Measurements from ENCODE around the gene CORO6. TPM values are rescaled to one million over a fixed set of nuclear protein-coding genes. Genes with fewer than 3 reads are reported as not detected.
A peak's percentile ranks its signal among the peaks of the same experiment; 100 is the strongest.

The CORO6 gene
- total and polyA plus RNA-seq, 7 experiments from 2014 or later: 0.15 to 3.1 (median 1.5) TPM

DNA sequence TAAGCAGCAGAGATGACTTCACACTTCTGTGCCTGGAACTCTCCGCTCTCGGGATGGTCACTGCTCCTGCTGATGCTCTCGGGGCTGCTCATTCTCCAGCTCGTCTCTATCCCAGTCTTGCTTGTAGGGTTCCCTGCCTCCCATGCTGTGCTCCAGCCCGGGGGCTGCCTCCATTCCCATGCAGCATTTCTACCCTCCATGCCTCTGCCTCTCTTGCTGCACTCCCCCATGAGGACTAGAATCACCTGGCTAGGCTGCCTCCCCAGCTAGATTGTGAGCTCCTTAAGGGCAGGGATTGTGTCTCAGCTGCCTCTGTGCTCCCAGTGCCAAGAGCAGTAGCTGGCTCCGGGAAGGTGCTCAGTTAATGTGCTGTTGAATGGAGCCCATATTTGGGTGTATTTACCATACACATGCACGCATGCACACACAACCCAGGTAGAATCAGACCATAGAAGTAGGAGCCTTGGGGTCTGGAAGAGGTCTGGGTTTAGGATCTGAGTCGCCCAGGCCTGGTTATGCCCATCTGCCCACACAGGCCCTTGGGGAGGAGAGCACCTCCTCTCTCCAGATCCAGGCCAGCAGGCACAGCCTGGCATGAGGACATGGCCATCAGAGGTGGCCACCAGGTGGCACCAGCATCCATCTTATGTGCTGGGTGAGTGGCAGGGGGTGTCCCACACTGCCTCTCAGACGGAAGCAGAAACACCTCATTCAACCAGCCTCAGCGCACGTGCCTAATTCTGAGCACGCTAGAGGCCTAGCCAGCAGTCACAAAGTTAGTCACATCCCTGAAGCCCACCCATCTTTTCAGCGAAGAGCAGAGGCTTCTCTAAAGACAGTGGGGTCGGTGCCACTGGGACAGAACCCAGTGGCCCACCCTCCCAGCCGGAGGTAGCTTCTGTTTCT lies 42.6 kb downstream of the CORO6 start:
- no peaks in the 10 kb centered on the region for H3K27me3 ChIP-seq (ENCODE audit: control insufficient read depth in 2 of 2, insufficient read depth in 2 of 2, low read length in 2 of 2)

DNA sequence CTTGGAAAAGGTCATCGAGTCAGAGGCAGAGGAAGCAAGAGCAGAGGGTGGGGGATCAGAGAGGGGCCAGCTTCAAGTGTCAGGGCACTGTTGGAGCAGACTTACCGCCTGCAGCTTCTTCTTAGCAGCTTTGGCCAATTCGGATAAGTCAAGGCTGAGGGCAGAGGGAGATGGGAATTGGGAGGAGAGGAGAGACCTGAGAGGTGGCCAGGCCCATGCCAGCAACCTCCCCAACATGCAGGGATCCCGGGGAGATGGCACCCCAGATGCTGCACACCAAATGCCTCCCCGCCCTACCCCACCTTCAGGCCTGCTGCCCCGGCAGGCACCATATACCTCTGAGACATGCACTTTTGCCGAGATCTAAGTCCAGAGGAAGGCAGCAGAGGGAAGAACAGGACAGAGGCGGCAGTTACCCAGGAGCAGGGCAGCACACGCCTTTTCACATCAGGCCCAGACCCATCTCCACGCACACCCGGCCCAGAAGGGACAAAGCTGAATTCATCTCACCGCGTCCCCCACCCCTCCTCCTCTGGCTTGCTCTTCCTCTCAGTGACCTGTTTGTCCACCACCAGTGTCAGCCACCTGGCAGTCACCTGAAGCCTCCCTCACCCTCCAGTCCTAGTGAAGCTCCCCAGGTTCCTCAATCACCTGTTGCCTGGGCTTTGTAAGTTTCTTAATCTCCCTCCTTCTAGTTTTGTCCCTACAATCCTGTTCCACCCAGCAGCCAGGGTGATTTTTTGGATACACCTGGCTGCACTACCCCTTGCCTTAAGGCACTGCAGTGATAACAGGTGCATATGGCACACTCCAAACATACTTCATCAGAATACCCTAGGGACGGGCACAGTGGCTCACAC lies 43.9 kb downstream of the CORO6 start:
- peaks cover 0 to 26% (median 8%) of the 10 kb centered on the region in 5 donors for H3K36me3 Mint-ChIP-seq
- intact Hi-C loops (cut with micrococcal nuclease): no loop called here
- no peaks in the 10 kb centered on the region for H3K27me3 ChIP-seq (ENCODE audit: control insufficient read depth in 2 of 2, insufficient read depth in 2 of 2, low read length in 2 of 2)
- ChIA-PET POLR2A (interaction anchor here (1.0 to 3.8 kb wide), 7 partner anchors 9 to 39 kb away, joined by 3 to 22 read pairs (median 5); partner anchors contain the start of genes ANKRD13B and TP53I13), CTCF (interaction anchor here (0.6 to 3.5 kb wide), 16 partner anchors 9 to 846 kb away, joined by 3 to 49 read pairs (median 4); partner anchors contain the start of gene ANKRD13B)
- peaks cover 0 to 82% (median 11%) of the 10 kb centered on the region in 3 experiments for H3K36me3 ChIP-seq (ENCODE audit: control insufficient read depth in 2 of 3, insufficient read depth in 3 of 3, low read length in 3 of 3)
- H3K4me1 Mint-ChIP-seq: peaks cover 9 to 16% (median 10%) of the 10 kb centered on the region in 7 donors
- ATAC-seq (no peak), DNase-seq (no peak)
- H3K27ac ChIP-seq (ENCODE audit: low read depth, low read length): no peak overlapping the region
- no peaks in the 10 kb centered on the region for H3K27me3 Mint-ChIP-seq
- no peak overlapping the region for H3K4me3 ChIP-seq (ENCODE audit: low read length)
- H3K9me3 ChIP-seq (ENCODE audit: control insufficient read depth in 2 of 3, low read length in 3 of 3): no peaks in the 10 kb centered on the region
- peak overlapping the region in 2 of 9 donors; percentile 48 to 65 for H3K27ac Mint-ChIP-seq
- H3K4me1 ChIP-seq (ENCODE audit: control insufficient read depth in 2 of 2, insufficient read depth in 2 of 2, low read length in 2 of 2): peaks cover 0 to 6% of the 10 kb centered on the region in 2 donors
- H3K4me3 Mint-ChIP-seq: no peak overlapping the region
- H3K9me3 Mint-ChIP-seq: no peaks in the 10 kb centered on the region

More for the DNA sequence above, 42.6 kb downstream of the CORO6 start:
- ATAC-seq (peak; percentile 99), DNase-seq (peak; percentile 79 to 90 (median 87))
- Mint-ChIP-seq H3K4me1 (peaks cover 21 to 24% (median 22%) of the 10 kb centered on the region in 7 donors), H3K27me3 (no peaks in the 10 kb centered on the region), H3K9me3 (no peaks in the 10 kb centered on the region), H3K36me3 (peaks cover 0 to 26% (median 8%) of the 10 kb centered on the region in 5 donors), H3K27ac (peak overlapping the region; percentile 7 to 96 (median 81)), H3K4me3 (peak overlapping the region in 2 of 10 donors; percentile 2 to 32)
- H3K4me3 ChIP-seq (ENCODE audit: low read length): no peak overlapping the region
- no peaks in the 10 kb centered on the region for H3K9me3 ChIP-seq (ENCODE audit: control insufficient read depth in 2 of 3, low read length in 3 of 3)
- H3K4me1 ChIP-seq (ENCODE audit: control insufficient read depth in 2 of 2, insufficient read depth in 2 of 2, low read length in 2 of 2): peaks cover 2 to 17% of the 10 kb centered on the region in 2 donors
- ChIA-PET POLR2A (interaction anchor here (1.0 to 3.8 kb wide), 5 partner anchors 10 to 37 kb away, joined by 3 to 22 read pairs (median 6); partner anchors contain the start of gene ANKRD13B), CTCF (interaction anchor here (0.5 to 3.5 kb wide), 16 partner anchors 8 to 525 kb away, joined by 3 to 49 read pairs (median 4); partner anchors contain the start of gene ANKRD13B)
- peaks cover 0 to 69% (median 8%) of the 10 kb centered on the region in 3 experiments for H3K36me3 ChIP-seq (ENCODE audit: control insufficient read depth in 2 of 3, insufficient read depth in 3 of 3, low read length in 3 of 3)
- H3K27ac ChIP-seq (ENCODE audit: low read depth, low read length): peak overlapping the region; percentile 53
- intact Hi-C loops (cut with micrococcal nuclease): loop anchor here (1.0 to 2.0 kb wide), 11 partner anchors 9 to 513 kb away; partner anchors contain the start of genes GIT1 (in 1 of the 2) and TP53I13 (in 1 of the 2)

DNA sequence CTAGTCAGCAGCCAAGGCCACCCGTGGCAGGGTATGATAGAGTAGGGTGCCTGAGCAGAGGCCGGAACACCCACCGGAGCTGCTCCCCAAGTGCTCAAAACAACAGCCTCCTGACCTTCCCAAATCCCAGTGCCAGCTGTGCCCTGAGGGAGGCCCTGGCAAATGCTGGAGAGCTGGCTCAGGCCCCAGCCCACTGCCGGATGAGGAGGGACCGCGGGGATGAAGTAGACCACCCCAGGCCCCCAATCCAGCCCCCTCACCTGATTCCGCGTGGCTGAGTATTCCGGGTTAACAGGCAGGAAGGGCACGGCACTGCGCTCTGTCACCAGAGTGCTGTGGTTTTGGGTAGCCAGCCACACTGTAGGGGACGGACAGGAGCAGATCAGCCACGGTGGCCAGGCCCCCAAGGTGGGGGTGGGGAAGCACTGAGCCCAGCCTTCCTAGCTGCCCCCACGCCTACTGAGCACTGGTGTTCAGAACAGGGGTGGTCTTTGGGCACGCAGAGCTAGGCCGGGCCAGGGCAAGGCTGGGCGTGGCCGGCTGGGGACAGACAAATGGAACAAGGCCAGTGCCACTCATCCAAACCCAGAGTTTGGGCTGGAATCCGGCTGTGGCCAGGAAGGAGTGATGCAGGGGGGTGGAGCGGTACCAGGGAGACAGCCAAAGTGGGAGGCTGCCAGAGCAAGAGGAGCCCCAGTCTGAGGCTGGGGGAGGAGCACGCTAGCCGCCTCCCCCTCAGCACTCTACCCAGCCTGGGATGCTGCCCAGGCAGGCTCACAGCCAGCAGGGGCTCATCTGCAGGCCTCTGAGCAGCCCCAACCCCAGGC lies 45.1 kb downstream of the CORO6 start:
- ATAC-seq (no peak), DNase-seq (no peak)
- ChIA-PET CTCF (interaction anchor here (0.7 to 2.4 kb wide), 5 partner anchors 8 to 228 kb away, joined by 3 to 14 read pairs (median 4); partner anchors contain the start of gene ANKRD13B), POLR2A (interaction anchor here (1.5 to 2.4 kb wide), 3 partner anchors 9 to 197 kb away, joined by 5 to 14 read pairs (median 8); partner anchors contain the start of gene TP53I13)
- Mint-ChIP-seq H3K4me1 (peaks cover 6 to 18% (median 9%) of the 10 kb centered on the region in 7 donors), H3K36me3 (peaks cover 0 to 20% (median 8%) of the 10 kb centered on the region in 5 donors), H3K27ac (no peak overlapping the region), H3K9me3 (no peaks in the 10 kb centered on the region), H3K4me3 (no peak overlapping the region), H3K27me3 (no peaks in the 10 kb centered on the region)
- Histone ChIP-seq H3K9me3 (ENCODE audit: control insufficient read depth in 2 of 3, low read length in 3 of 3) (no peaks in the 10 kb centered on the region), H3K4me3 (ENCODE audit: low read length) (no peak overlapping the region), H3K27me3 (ENCODE audit: control insufficient read depth in 2 of 2, insufficient read depth in 2 of 2, low read length in 2 of 2) (no peaks in the 10 kb centered on the region), H3K36me3 (ENCODE audit: control insufficient read depth in 2 of 3, insufficient read depth in 3 of 3, low read length in 3 of 3) (peaks cover 0 to 82% (median 11%) of the 10 kb centered on the region in 3 experiments), H3K27ac (ENCODE audit: low read depth, low read length) (no peak overlapping the region), H3K4me1 (ENCODE audit: control insufficient read depth in 2 of 2, insufficient read depth in 2 of 2, low read length in 2 of 2) (peaks cover 0 to 6% of the 10 kb centered on the region in 2 donors)
- intact Hi-C loops (cut with micrococcal nuclease): no loop called here

GRCh38 chr17:29577001-29577370 lies 45.7 kb downstream of the CORO6 start:
- intact Hi-C loops (cut with micrococcal nuclease): no loop called here
- H3K36me3 Mint-ChIP-seq: peaks cover 0 to 16% (median 8%) of the 10 kb centered on the region in 5 donors
- H3K4me3 Mint-ChIP-seq: no peak overlapping the region
- H3K4me1 Mint-ChIP-seq: peaks cover 6 to 18% (median 9%) of the 10 kb centered on the region in 7 donors
- no peaks in the 10 kb centered on the region for H3K9me3 Mint-ChIP-seq
- CTCF ChIA-PET: interaction anchor here (1.2 to 2.4 kb wide), 4 partner anchors 8 to 62 kb away, joined by 3 to 14 read pairs (median 4); partner anchors contain the start of gene ANKRD13B
- no peak for DNase-seq
- no peak overlapping the region for H3K27ac Mint-ChIP-seq
- Histone ChIP-seq H3K36me3 (ENCODE audit: control insufficient read depth in 2 of 3, insufficient read depth in 3 of 3, low read length in 3 of 3) (peaks cover 0 to 76% (median 6%) of the 10 kb centered on the region in 3 experiments), H3K9me3 (ENCODE audit: control insufficient read depth in 2 of 3, low read length in 3 of 3) (no peaks in the 10 kb centered on the region), H3K4me1 (ENCODE audit: control insufficient read depth in 2 of 2, insufficient read depth in 2 of 2, low read length in 2 of 2) (peaks cover 0 to 6% of the 10 kb centered on the region in 2 donors), H3K27me3 (ENCODE audit: control insufficient read depth in 2 of 2, insufficient read depth in 2 of 2, low read length in 2 of 2) (no peaks in the 10 kb centered on the region), H3K27ac (ENCODE audit: low read depth, low read length) (no peak overlapping the region), H3K4me3 (ENCODE audit: low read length) (no peak overlapping the region)
- H3K27me3 Mint-ChIP-seq: no peaks in the 10 kb centered on the region
- POLR2A ChIA-PET: interaction anchor here (1.5 to 2.4 kb wide), 3 partner anchors 8 to 198 kb away, joined by 5 to 14 read pairs (median 8); partner anchors contain the start of gene TP53I13
- no peak for ATAC-seq

- no peak overlapping the region for H3K4me3 Mint-ChIP-seq
- DNase-seq: no peak
- peaks cover 0 to 6% of the 10 kb centered on the region in 2 donors for H3K4me1 ChIP-seq (ENCODE audit: control insufficient read depth in 2 of 2, insufficient read depth in 2 of 2, low read length in 2 of 2)
- CTCF ChIA-PET: interaction anchor here (0.7 to 2.4 kb wide), 4 partner anchors 15 to 63 kb away, joined by 3 to 14 read pairs (median 4); partner anchors contain the start of gene ANKRD13B
- ATAC-seq: no peak
- H3K4me3 ChIP-seq (ENCODE audit: low read length): no peak overlapping the region
- H3K4me1 Mint-ChIP-seq: peaks cover 7 to 18% (median 9%) of the 10 kb centered on the region in 7 donors
- H3K27me3 ChIP-seq (ENCODE audit: control insufficient read depth in 2 of 2, insufficient read depth in 2 of 2, low read length in 2 of 2): no peaks in the 10 kb centered on the region
- H3K27ac Mint-ChIP-seq: peak overlapping the region in 1 of 9 donors; percentile 4
- H3K9me3 ChIP-seq (ENCODE audit: control insufficient read depth in 2 of 3, low read length in 3 of 3): no peaks in the 10 kb centered on the region
- H3K36me3 ChIP-seq (ENCODE audit: control insufficient read depth in 2 of 3, insufficient read depth in 3 of 3, low read length in 3 of 3): peaks cover 0 to 71% (median 4%) of the 10 kb centered on the region in 3 experiments
- no peaks in the 10 kb centered on the region for H3K9me3 Mint-ChIP-seq
- no peak overlapping the region for H3K27ac ChIP-seq (ENCODE audit: low read depth, low read length)
- POLR2A ChIA-PET: interaction anchor here (0.5 to 2.5 kb wide), 5 partner anchors 8 to 198 kb away, joined by 4 to 14 read pairs (median 7); partner anchors contain the start of gene TP53I13
- intact Hi-C loops (cut with micrococcal nuclease): no loop called here
- no peaks in the 10 kb centered on the region for H3K27me3 Mint-ChIP-seq
- H3K36me3 Mint-ChIP-seq: peaks cover 0 to 15% (median 8%) of the 10 kb centered on the region in 5 donors
Measured at GRCh38 chr17:29576214-29577000, 46.3 kb downstream of the CORO6 start.

Measured in naive thymus-derived CD4-positive, alpha-beta T cell (primary cell).